Left ventricle myocardium inferior (tissue), 1 donor: ENCODE measurements around the gene CSRP3. TPM values are rescaled to one million over a fixed set of nuclear protein-coding genes. Genes with fewer than 3 reads are reported as not detected.
A peak's percentile ranks its signal among the peaks of the same experiment; 100 is the strongest.

Experiments
- DNase-seq: peaks from one replicate; pipeline ENCODE4 v3.0.0-alpha.2; 2020
- H3K27ac ChIP-seq: fragments of 200-600 bp; replicated peaks from 2 replicates; pipeline ENCODE4 v1.8.0; 2021
- H3K27me3 ChIP-seq: fragments of 200-600 bp; 2 replicates; pipeline ENCODE4 v1.8.0; 2021; ENCODE audit warnings: low read depth
- H3K36me3 ChIP-seq: fragments of 200-600 bp; 2 replicates; pipeline ENCODE4 v1.8.0; 2021
- H3K4me1 ChIP-seq: fragments of 200-600 bp; 2 replicates; pipeline ENCODE4 v1.8.0; 2021
- H3K4me3 ChIP-seq: fragments of 200-600 bp; 2 replicates; pipeline ENCODE4 v1.8.0; 2021; ENCODE audit warnings: mild to moderate bottlenecking, moderate library complexity
- H3K9me3 ChIP-seq: fragments of 200-600 bp; replicated peaks from 2 replicates; pipeline ENCODE4 v1.8.0; 2021
- CTCF ChIP-seq: fragments of 200-600 bp; IDR thresholded peaks from 2 replicates; pipeline ENCODE4 v1.8.0; 2021; ENCODE audit warnings: antibody characterized with exemption, mild to moderate bottlenecking, borderline replicate concordance
- intact Hi-C: fragments of 100-400 bp; cut with micrococcal nuclease; formaldehyde crosslinking; loops from one replicate; pipeline ENCODE4 v1.11.0; 2022
- total RNA-seq: library from RNA; stranded (reverse); fragmentation: NEBNext Ultra II Directional; extraction: Animal tissue kit (Norgen Biotek cat#: 25700); gene quantifications from one replicate; pipeline ENCODE4 v1.2.1, GENCODE V29; 2021
- donor health status: DM: no; HTN: yes; CAD: no; lungs with severe emphysema.

CSRP3 gene
- total RNA-seq, 1 donor from 2014 or later: 2,290 TPM

- TF ChIP-seq CTCF: no peak
- Histone ChIP-seq H3K4me1 (peaks cover 23% of the 10 kb centered on the region), H3K36me3 (no peaks in the 10 kb centered on the region), H3K27me3 (no peaks in the 10 kb centered on the region), H3K9me3 (no peaks in the 10 kb centered on the region), H3K27ac (peak overlapping the region; percentile 91), H3K4me3 (peak overlapping the region; percentile 68)
- intact Hi-C loops: no loop called here
- DNase-seq: no peak
Measured at GRCh38 chr11:19200410-19201201, 1.2 kb downstream of the CSRP3 start.

- peak overlapping the region; percentile 68 for H3K4me3 ChIP-seq
- H3K9me3 ChIP-seq: no peaks in the 10 kb centered on the region
- peaks cover 30% of the 10 kb centered on the region for H3K4me1 ChIP-seq
- H3K27me3 ChIP-seq: no peaks in the 10 kb centered on the region
- H3K27ac ChIP-seq: peak overlapping the region; percentile 91
- no peaks in the 10 kb centered on the region for H3K36me3 ChIP-seq
- intact Hi-C loops: no loop called here
- no peak for DNase-seq
- no peak for TF ChIP-seq CTCF
Measured at GRCh38 chr11:19199771-19200170, 2.0 kb downstream of the CSRP3 start.

- peak overlapping the region; percentile 91 for H3K27ac ChIP-seq
- peak overlapping the region; percentile 68 for H3K4me3 ChIP-seq
- H3K9me3 ChIP-seq: no peaks in the 10 kb centered on the region
- no peaks in the 10 kb centered on the region for H3K36me3 ChIP-seq
- H3K27me3 ChIP-seq: no peaks in the 10 kb centered on the region
- peaks cover 38% of the 10 kb centered on the region for H3K4me1 ChIP-seq
- intact Hi-C loops: no loop called here
- no peak for TF ChIP-seq CTCF
- no peak for DNase-seq
Measured at GRCh38 chr11:19199048-19199447, 2.7 kb downstream of the CSRP3 start.

GRCh38 chr11:19196432-19196831, 5.4 kb downstream of the CSRP3 start:
- intact Hi-C loops: no loop called here
- H3K27ac ChIP-seq: peak overlapping the region; percentile 91
- H3K27me3 ChIP-seq: no peaks in the 10 kb centered on the region
- no peaks in the 10 kb centered on the region for H3K9me3 ChIP-seq
- H3K4me1 ChIP-seq: peaks cover 56% of the 10 kb centered on the region
- no peak for TF ChIP-seq CTCF
- peak overlapping the region; percentile 16 for H3K4me3 ChIP-seq
- no peaks in the 10 kb centered on the region for H3K36me3 ChIP-seq
- DNase-seq: no peak

- DNase-seq: no peak
- Histone ChIP-seq H3K27me3 (no peaks in the 10 kb centered on the region), H3K4me3 (peak overlapping the region; percentile 24), H3K27ac (peak overlapping the region; percentile 91), H3K36me3 (peaks cover 15% of the 10 kb centered on the region), H3K9me3 (no peaks in the 10 kb centered on the region), H3K4me1 (peaks cover 63% of the 10 kb centered on the region)
- TF ChIP-seq CTCF: no peak
- intact Hi-C loops: no loop called here
Measured at GRCh38 chr11:19194620-19195308, 7.0 kb downstream of the CSRP3 start.
